Putamen (tissue), 1 donor: ENCODE data around the gene CORIN.

ENCODE experiments used
- DNase-seq: peaks from one replicate; pipeline ENCODE4 v3.0.0-alpha.2; 2016; ENCODE audit warnings: low spot score

CORIN gene

GRCh38 chr4:47835494-47835893 lies 2.4 kb downstream of the CORIN start:
- DNase-seq, result no peak

- no peak for DNase-seq
These were observed 6.7 kb downstream of the CORIN start for GRCh38 chr4:47831026-47831679.

GRCh38 chr4:47830265-47831025 lies 7.4 kb downstream of the CORIN start:
- no peak for DNase-seq

GRCh38 chr4:47829438-47829837 lies 8.4 kb downstream of the CORIN start:
- DNase-seq, result no peak

- DNase-seq, result no peak
These were observed 10.4 kb downstream of the CORIN start for GRCh38 chr4:47827343-47828047.

GRCh38 chr4:47824840-47825239 lies 13.0 kb downstream of the CORIN start:
- DNase-seq, result no peak

GRCh38 chr4:47819178-47819577 lies 18.7 kb downstream of the CORIN start:
- no peak for DNase-seq

- DNase-seq, result no peak
These were observed 20.6 kb downstream of the CORIN start for GRCh38 chr4:47817275-47817674.

- no peak for DNase-seq
These were observed 21.1 kb downstream of the CORIN start for GRCh38 chr4:47816748-47817147.

- no peak for DNase-seq
These were observed 23.1 kb downstream of the CORIN start for GRCh38 chr4:47814618-47815295.

- no peak for DNase-seq
These were observed 28.1 kb downstream of the CORIN start for GRCh38 chr4:47809654-47810203.

GRCh38 chr4:47804598-47804997 lies 33.3 kb downstream of the CORIN start:
- DNase-seq, result no peak

GRCh38 chr4:47801481-47802002 lies 36.3 kb downstream of the CORIN start:
- DNase-seq, result no peak

GRCh38 chr4:47798165-47798564 lies 39.7 kb downstream of the CORIN start:
- DNase-seq, result no peak

GRCh38 chr4:47791965-47792364 lies 45.9 kb downstream of the CORIN start:
- no peak for DNase-seq

GRCh38 chr4:47790105-47790504 lies 47.8 kb downstream of the CORIN start:
- DNase-seq, result no peak

- no peak for DNase-seq
These were observed 49.7 kb downstream of the CORIN start for GRCh38 chr4:47788126-47788525.

GRCh38 chr4:47786958-47787370 lies 50.9 kb downstream of the CORIN start:
- DNase-seq, result no peak

- no peak for DNase-seq
These were observed 52.7 kb downstream of the CORIN start for GRCh38 chr4:47785153-47785552.

GRCh38 chr4:47784222-47784621 lies 53.6 kb downstream of the CORIN start:
- no peak for DNase-seq

- DNase-seq, result no peak
These were observed 61.5 kb downstream of the CORIN start for GRCh38 chr4:47776353-47776752.

- no peak for DNase-seq
These were observed 63.8 kb downstream of the CORIN start for GRCh38 chr4:47774079-47774478.
